HG03095 (cell line): ENCODE data around the gene TYMS.

Source experiments
- ATAC-seq: cut with Tn5 transposase; IDR thresholded peaks from one replicate; pipeline ENCODE4 v1.9.1; 2021; ENCODE audit warnings: moderate library complexity; ENCODE audit not compliant: unreplicated experiment

TYMS gene

GRCh38 chr18:657311-658000 lies at the start of gene TYMS:
Gene TYMS (plus strand): TSS chr18:657653. CDS start chr18:657743, 90 bp downstream.
- ATAC-seq: peak; percentile 46

- ATAC-seq: no peak
Observed at GRCh38 chr18:607930-608329, 49.5 kb upstream of the TYMS start.

GRCh38 chr18:610214-610928 lies 47.1 kb upstream of the TYMS start:
- ATAC-seq: no peak

GRCh38 chr18:612156-612555 lies 45.3 kb upstream of the TYMS start:
- ATAC-seq: no peak

DNA sequence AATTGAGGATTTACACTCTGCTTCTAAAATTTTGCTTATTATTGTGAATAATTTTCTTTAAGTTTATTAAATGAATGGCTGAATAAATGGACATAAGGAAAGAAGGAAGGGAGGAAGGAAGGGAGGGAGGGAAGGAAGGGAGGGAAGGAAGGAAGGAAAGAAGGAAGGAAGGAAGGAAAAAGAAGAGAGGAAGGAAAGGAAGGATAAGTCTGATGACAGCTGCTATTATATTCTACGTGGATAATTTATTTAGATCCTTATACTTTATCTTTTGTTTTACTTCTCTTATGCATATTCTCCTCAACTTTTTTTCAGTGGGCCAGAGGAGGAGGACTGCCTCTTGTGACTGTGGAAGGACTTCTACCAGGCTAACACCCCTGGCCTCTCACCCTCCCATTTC lies 43.3 kb upstream of the TYMS start:
- no peak for ATAC-seq

DNA sequence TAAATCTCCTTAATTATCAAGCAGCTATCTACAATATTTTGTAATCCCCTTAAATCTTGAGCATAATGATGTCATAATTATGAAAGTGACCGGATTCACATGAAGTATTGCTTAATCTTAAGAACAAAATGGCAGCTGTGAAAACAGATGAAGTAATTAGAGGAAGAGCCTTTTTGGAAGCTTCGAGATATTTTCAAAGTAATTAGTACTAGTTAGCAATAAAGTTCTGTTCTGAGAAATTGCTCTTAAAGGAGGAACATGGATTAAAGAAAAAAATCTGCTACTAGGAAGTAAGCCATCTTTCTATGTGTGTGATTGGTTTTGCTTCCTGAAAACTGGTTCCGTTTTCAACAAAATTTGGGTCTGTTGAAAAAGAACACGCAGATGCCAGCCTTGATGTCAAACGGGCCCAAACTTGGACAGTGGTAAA lies 42.3 kb upstream of the TYMS start:
- ATAC-seq: no peak

DNA sequence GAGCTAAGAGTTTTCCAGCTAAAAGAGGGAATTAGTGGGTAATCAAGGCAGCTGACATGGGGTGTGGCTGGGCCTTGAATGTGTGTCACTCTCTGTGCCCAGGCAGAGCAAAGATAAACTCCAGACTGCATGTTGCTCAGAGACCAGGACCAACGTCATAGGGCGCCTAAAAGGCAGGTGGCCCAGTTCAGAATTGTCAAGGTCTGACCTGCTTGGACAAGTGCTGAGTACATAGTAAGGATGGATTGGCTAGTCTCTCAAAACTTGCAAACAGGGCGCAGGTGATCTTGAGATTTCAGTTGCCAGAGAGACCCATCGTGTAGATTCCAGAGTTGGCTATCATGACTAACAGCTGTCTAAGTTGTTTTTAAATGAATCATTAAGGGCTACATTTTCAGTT lies 41.7 kb upstream of the TYMS start:
- ATAC-seq: no peak

DNA sequence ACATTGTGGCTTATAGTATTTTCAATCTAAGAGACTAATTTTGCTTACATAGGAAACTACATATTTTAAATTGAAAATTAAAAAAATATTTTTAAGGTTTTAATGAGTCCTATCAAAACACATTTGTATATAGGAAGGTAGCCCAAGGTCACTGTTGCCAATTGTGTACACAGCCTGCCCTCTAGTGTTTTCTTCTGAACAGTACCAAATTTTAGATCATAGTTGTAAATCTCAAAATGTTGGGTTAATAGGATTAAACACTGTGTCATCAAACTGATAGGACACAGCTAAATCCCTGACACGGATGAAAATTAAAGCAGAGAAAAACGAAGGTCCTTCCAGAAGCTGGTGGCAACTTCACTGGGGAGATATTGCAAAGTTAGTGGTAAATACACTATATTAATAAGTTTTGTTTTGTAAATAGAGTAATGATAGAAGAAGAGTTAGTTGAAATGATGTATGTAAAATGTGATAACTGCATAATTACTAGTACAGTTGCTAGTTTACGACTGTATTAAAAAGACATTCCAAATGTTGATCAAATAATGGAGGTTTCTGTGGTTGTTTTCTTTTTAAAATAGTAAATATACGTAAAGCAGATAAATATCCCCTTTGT lies 41.0 kb upstream of the TYMS start:
- ATAC-seq: peak; percentile 59

GRCh38 chr18:617970-618504 lies 39.4 kb upstream of the TYMS start:
- ATAC-seq: no peak

DNA sequence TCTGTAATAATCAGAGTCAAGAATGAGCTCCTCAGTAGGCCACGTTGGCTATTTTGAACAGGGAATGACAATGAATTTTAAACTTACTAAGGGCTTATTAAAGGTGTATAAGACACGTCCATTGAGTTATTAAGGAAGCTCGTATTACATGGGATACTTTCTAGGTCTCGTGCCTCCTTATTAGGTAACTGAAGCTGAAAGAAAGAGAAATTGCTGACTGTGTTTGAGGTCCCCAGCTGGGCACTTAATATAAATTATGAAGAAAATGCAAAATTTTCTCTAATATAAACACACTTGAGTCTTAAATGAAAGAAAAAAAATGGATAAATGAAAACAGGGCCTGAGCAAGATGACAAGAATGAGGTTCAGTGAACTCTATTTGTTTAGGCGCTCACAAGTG lies 38.8 kb upstream of the TYMS start:
- no peak for ATAC-seq

DNA sequence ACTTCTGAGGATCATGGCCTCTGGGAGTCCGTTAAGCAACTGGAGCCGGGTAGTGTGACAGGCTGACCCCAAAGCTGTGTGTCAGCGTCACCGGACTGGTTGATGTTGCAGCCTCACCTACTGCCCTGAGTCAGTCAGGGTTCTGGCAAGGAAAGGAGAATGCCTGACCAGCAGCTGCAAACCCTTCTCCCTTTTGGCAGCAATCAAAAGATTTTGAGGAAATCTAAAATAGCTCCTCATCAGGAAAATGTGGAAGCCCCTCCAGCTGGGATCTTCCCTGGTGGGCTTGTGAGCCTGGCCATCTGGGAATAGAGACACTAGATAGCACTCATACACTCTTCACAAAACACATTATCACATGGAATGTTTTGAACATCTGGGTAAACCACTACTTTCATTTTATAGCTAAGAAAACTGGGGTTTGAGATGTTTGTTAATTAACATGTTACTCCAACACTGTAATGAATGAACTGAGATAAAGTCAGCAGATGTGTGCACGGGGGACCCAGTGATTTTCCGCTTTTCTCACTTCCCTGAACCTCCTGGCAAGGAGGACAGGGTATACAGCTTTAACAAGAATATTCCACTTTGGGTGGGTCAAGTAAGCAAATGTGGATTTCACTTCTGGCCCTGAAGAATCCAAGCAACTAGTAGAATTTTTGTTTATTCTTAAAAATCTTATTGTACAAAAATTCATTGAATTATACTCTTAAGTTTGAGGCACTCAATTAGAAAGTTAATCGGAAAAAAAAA lies 36.0 kb upstream of the TYMS start:
- no peak for ATAC-seq

DNA sequence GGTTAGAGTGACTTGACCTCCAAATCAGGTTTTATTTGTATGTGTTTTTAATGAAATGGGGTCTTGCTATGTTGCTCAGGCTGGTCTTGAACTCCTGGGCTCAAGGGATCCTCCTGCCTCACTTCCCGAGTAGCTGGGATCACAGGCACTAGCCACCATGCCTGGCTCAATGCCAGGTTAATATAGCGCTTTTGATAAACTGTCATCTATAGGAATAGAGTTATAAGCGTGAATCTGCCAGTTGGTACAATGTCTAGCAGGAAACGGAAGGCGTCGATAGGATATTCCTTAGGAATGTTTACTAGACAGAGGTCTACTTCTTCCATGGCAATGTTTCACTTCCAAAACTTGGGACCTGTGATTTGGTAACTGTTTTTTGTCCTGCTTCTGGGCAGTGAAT lies 35.2 kb upstream of the TYMS start:
- no peak for ATAC-seq

- ATAC-seq: no peak
Observed at GRCh38 chr18:623761-624620, 33.5 kb upstream of the TYMS start.

DNA sequence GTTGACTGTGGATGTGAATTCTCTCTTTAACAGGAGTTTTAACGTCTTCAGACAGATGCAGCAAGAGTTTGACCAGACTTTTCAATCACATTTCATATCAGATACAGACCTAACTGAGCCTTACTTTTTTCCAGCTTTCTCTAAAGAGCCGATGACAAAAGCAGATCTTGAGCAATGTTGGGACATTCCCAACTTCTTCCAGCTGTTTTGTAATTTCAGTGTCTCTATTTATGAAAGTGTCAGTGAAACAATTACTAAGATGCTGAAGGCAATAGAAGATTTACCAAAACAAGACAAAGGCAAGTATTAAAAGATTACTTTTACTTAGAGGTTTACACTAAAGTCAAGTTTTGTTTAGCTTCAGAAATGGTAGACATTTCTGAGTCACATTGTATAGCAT lies 30.2 kb upstream of the TYMS start:
- ATAC-seq: no peak

DNA sequence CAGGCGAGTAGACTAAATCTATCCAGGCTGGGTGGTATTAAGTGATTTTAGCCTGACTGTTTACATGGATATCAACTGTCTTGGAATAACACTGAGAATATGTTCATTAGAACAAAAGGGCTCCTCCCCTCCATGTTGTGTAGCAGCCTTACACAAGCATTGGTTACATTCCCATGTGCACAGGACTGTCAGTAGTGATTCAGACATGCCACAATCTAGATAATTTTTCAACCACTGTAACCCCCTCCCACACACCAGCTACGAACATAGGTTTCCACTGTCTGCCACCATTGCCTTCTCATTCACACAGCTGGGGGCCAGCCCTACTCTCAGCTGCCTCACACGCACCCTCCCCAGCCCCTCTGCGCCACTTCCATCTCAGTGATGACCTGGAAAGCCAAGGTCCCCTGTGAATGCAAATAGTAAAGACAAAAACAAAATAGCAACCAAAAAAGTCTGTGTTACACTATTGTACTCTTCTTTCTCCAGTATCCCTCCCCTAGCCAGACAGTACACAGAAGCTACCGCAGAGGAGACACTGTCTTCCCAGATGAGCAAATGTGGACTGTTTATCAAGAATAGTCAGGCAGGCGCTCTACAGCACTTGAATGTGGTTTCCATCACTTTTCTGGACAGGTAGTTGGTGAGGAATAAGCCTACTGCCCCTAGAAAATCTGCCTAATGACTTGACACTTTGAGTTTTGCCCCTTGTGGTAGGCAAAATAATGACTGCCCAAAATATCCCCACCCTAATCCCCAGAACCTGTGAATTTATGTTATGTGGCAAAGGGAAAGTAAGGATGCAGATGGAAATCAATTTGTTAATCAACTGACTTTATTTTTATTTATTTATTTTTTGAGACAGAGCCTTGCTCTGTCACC lies 27.9 kb upstream of the TYMS start:
- no peak for ATAC-seq

- ATAC-seq: no peak
Observed at GRCh38 chr18:631560-631959, 25.9 kb upstream of the TYMS start.

DNA sequence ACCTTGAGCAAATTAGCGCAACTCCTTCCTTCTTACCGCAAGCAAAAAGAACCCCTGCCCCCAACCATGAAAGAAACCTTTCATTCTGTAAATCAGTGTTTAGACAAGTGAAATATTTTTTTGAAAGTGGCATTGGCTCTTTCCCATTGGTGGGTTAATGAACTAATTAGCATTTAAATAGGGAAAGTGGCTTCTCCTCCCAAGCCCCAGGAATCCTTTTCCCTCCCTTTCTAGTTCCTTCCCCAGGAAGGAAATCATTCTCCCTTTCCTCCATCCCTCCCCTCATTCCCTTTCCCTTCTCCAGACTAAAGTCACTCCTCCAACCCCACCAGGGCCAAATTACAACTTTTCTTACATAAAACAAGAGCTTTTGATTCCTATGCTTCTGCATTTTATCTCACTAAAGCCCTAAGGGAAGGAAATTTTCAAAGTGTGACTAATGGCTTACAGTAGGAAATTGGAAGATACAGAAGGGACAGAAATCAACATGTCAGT lies 22.9 kb upstream of the TYMS start:
- ATAC-seq: no peak

DNA sequence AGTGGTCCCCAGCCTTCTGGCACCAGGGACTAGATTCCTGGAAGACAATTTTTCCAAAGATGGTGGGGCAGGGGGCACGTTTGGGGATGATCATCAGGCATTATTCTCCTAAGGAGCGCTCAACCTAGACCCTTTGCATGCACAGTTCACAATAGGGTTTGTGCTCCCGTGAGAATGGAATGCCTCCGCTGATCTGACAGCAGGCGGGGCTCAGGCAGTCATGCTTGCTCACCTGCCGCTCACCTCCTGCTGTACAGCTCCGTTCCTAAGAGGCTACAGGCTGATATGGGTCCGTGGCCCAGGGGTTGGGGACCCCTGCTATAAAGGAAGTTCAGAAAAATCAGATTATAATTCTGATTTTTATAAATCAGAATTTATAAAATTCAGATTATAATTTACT lies 22.3 kb upstream of the TYMS start:
- no peak for ATAC-seq

GRCh38 chr18:641224-641623 lies 16.2 kb upstream of the TYMS start:
- no peak for ATAC-seq
